ENCODE data around the gene OBSCN.
A peak's percentile ranks its signal among the peaks of the same experiment; 100 is the strongest.

OBSCN gene

GRCh38 chr1:228381356-228381755 lies 173.5 kb downstream of the OBSCN start:
- peak; percentile 63 for DNase-seq

DNA sequence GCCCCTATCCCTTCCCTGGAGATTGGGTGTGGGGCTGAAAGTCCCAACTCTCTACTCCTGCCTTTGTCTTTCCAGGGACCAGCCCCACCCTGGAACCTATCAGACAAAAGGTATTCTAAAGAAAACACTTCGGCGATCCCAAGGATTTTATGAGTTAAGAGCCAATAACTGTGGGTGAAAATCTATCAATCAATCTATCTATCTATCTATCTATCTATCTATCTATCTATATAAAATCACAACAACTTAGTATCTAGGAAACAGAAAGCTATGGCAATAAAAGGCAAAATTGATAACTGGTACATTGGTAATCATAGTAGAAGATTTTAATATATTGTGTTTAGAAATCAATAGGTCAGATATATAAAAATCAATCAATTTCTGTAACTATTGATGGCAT lies 175.9 kb downstream of the OBSCN start:
- no peak for DNase-seq

DNA sequence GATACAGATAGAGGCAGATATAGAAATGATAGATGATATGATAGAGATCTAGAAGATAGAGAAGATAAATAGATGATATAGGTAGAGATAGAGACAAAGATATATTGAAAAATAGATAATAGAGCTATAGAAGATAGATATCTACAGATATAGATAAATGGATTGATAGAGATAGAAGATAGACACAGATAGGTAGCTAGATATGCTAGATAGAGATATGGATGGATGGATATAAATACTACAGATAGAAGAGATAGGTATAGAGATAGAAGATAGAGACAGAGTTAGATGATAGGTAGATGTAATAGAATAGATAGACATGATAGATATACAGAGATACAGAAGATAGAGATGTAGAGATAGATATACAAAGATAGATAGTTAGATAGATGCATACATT lies 177.4 kb downstream of the OBSCN start:
- no peak for DNase-seq

- no peak for DNase-seq
Measured at GRCh38 chr1:228387321-228387720, 179.5 kb downstream of the OBSCN start.

GRCh38 chr1:228390649-228391048 lies 182.8 kb downstream of the OBSCN start:
- DNase-seq = no peak

DNA sequence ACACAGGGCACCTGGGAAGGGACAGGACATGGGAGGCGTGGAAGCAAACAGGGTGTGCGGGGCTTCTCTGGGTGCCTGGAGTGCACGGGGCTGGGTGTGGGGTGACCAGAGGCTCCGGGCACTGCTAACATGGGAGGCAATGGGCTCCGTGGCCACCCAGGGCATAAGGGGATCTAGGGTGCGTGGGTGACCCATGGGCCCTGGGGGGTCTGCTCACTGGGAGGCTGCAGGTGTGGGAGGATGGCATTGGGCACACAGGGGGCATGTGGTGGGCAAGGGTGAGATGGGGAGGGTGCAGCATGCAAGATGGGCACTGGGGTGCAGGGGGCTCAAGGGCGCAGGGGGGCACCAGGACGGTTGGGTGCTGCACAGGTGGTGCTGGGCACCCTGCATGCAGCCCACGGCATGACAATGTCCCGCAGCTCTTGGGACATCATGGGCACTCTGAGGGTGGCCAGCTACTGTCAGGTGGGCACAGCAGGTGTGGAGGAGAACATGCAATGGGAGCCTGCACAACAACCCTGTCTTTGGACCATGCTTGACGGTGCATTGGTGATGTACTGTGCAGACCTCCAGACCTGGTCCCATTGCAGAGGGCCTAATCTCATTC lies 183.7 kb downstream of the OBSCN start:
- DNase-seq = no peak

GRCh38 chr1:228392111-228392936 lies 184.5 kb downstream of the OBSCN start:
- DNase-seq = peak; percentile 53

- DNase-seq = peak; percentile 69
Measured at GRCh38 chr1:228393268-228393701, 185.4 kb downstream of the OBSCN start.

GRCh38 chr1:228393811-228394570 lies 186.1 kb downstream of the OBSCN start:
- no peak for DNase-seq

GRCh38 chr1:228394571-228395394 lies 186.9 kb downstream of the OBSCN start:
- DNase-seq = no peak

DNA sequence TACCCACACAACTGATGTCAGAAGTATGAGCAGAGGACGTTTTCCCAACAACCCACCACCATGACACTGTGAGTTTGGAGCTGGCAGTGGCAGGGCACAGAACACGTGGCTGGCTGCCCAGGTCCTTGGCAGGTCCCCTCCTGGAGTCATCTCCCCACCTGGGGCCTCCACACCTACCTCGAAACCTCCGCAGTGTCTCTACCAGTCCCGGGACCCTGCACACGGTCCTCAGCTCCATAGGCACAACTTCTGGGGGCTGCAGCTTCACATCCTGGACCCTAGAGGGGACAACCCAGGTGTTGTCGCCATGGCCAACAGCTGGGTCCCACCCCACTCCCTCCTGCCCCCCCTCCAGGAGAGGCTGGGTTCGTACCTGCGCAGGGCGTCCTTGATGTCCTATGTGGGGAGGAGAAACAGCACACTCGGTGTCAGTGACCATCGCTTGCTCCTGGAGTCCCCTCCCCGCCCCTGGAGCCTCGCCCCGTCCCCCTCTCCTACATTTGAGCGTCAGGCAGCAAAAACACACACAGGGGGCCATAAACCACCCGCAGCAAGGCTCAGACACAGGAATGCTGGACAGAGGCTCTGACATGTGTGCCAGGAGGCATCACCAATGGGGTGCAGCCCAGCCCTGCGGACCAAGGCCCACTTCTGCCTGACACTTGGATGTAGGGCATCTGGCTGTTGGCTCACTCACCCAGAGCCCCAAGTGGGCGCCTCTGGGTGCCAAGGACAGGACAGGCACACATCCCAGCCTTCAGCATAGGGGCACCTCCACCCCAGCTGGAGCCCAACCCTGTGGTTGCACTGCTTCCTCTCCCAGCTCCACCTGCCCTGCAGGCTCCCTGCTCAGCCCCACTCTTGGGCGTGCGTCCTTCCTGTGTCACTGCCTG lies 189.2 kb downstream of the OBSCN start:
- no peak for DNase-seq

DNA sequence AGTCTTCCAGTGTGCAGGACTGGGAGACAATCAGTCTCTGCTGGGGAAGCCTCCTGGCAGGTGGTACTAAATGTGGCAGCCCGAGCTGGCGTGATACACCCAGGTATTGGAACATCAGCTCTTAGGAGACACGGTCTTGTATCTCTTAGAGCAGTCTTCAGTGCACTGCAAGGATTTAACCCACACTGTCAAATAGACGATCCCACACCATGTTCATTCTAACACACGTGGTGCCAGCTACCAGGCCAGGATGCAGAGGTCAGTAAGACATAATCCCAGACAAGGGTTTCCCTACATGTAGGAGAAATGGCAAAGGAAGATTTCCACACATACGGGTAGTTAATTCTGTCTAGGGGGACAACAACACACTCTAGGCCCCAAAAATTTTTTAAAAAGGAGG lies 190.1 kb downstream of the OBSCN start:
- DNase-seq = no peak

DNA sequence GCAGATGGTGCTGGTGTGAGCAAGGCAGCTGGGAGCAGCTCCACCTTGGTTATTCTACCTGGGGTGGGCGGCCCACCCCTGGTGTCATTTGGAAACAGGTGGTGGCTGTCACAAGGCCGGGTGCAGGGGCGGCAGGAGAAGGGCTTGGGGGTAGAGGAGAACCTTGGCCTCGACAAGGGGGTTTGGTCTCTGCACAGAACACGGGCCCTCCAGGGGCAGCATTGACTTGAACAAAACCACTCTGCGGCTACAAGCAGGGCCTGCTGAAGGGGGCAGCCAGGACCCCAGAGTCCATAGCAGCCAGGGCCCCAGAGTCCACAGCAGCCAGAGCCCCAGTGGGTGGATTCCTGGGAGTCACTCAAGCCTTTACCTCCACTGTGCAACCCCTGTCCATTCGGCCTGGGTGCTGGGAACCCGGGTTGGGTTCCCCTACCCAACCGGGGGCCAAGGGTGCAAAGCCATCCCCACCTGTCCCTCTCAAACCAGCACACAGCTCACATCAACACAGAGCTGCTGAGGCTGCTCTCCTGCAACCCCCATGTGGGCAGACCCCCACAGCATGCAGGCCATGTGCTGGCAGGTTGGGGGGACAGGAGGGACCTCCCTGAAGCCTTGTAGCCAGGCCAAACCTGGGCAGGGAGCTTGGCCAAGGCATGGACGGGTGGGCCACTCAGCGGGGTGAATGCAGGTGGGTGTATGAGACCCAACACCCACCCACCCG lies 191.1 kb downstream of the OBSCN start:
- no peak for DNase-seq

GRCh38 chr1:228399531-228400236 lies 191.8 kb downstream of the OBSCN start:
- no peak for DNase-seq

DNA sequence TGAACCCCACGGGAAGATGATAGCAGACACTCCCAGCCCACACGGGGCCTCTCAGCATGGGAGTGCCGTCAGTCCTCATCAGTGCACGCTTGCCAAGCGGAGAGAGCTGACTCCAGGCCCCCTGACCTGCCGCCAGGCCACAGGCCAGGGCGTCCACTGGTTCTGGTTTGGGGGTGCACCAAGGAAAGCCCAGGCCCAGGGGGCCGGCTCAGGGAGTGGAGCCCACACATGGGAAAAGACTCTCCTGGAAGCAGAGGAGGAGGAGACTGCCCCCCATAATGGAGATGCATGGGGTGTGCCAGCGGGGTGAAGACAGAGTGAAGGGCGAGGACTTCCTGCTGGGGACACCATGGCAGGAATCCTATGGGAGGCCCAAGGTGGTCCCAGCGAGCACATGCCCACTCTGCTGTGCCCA lies 192.4 kb downstream of the OBSCN start:
- DNase-seq = no peak

- DNase-seq = no peak
Measured at GRCh38 chr1:228400692-228401454, 193.0 kb downstream of the OBSCN start.

DNA sequence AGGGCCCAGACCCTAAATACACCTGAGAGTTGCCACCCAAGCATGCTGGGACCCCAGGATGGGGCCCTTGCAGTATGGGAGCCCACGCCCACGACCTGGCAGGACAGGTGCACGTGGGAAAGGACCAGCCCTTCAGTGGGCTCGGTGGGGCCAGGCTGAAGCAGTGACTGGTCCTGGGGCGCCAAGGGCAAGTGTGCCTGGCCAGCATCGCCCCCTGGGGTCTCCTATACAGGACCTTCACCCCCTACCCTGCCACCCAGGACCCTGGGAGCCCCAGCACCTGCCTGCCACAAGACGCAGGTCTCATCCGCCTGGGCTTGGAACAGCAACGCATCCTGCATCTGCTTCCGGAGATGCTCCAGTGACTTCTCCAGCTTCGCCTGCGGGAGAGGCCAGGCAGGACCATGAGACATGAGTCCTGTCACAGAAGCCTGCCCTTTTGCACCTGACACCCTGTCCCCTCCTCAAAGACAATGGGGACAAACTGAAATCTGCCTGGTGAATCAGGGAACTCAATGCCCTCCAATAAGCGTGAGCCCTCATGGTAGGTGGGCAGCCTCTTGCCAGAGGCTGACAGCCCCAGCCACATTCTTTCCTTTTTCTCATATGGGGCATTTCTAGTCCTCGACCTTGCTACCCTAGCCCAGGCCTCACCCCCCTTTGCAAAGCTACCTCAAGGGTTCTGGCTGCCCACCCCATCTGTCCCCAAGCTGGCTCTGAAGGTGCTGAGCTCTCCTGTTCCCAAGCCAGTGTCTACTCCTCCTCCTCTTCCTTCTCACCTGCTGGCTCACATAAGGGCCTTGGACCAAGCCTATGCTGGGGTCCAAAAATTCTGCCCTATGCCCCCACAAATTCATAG lies 194.2 kb downstream of the OBSCN start:
- DNase-seq = no peak

DNA sequence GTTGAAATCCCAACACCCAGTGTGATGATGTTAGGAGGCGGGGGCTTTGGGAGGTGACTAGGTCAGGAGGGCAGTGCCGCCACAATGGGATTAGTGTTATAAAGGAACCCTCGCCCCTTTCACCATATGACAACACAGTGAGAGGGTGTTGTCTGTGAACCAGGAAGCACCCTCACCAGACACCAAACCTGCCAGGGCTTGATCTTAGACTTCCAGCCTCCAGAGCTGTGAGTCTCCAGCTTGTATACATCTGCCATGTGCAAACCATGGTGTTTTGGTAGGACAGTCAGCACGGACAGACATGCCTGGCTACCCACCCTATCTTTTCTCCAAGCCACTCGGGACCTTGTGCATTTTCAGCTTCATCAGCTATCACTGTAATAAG lies 194.8 kb downstream of the OBSCN start:
- DNase-seq = no peak

Measured in fibroblast of skin of scalp (primary cell).